ENCODE measurements around the gene CELF5. TPM values are rescaled to one million over a fixed set of nuclear protein-coding genes. Genes with fewer than 3 reads are reported as not detected.
"Not testable (repeated sequence)": the region's sequence is repeated elsewhere in the genome, so short reads cannot be mapped to it uniquely, and the experiment has no call there.

CELF5 gene
- total RNA-seq, 1 donor from 2014 or later, result not detected

DNA sequence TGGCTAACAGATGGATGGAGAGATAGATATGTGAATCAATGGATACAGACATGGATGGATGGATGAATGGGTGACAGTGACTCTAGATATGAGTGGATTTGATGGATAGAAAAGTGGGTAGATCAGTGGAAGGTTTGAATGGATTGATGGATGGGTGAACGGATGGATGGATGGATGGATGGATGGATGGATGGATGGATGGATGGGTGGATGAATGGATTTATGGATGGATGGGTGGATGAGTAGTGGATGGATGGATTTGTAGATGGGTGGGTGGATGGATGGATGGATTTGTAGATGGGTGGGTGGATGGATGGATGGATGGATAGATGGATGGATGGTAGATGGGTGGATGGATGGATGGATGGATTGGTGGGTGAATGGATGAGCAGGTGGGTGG lies 6.8 kb downstream of the CELF5 start:
- Mint-ChIP-seq H3K27ac (no peak overlapping the region), H3K36me3 (ENCODE audit: low read depth) (no peaks in the 10 kb centered on the region), H3K4me3 (no peak overlapping the region), H3K4me1 (peaks cover 3% of the 10 kb centered on the region), H3K9me3 (no peaks in the 10 kb centered on the region), H3K27me3 (peaks cover 27% of the 10 kb centered on the region)
- no peak for ATAC-seq (ENCODE audit: low read depth)
- no peak for DNase-seq
- TF ChIP-seq, protein P1, sequence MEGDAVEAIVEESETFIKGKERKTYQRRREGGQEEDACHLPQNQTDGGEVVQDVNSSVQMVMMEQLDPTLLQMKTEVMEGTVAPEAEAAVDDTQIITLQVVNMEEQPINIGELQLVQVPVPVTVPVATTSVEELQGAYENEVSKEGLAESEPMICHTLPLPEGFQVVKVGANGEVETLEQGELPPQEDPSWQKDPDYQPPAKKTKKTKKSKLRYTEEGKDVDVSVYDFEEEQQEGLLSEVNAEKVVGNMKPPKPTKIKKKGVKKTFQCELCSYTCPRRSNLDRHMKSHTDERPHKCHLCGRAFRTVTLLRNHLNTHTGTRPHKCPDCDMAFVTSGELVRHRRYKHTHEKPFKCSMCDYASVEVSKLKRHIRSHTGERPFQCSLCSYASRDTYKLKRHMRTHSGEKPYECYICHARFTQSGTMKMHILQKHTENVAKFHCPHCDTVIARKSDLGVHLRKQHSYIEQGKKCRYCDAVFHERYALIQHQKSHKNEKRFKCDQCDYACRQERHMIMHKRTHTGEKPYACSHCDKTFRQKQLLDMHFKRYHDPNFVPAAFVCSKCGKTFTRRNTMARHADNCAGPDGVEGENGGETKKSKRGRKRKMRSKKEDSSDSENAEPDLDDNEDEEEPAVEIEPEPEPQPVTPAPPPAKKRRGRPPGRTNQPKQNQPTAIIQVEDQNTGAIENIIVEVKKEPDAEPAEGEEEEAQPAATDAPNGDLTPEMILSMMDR (IDR thresholded peaks at IDR 0.05), result no peak
- POLR2A ChIA-PET, result no interaction called here
- CTCF ChIA-PET, result no interaction called here
- intact Hi-C loops (cut with micrococcal nuclease), result no loop called here

DNA sequence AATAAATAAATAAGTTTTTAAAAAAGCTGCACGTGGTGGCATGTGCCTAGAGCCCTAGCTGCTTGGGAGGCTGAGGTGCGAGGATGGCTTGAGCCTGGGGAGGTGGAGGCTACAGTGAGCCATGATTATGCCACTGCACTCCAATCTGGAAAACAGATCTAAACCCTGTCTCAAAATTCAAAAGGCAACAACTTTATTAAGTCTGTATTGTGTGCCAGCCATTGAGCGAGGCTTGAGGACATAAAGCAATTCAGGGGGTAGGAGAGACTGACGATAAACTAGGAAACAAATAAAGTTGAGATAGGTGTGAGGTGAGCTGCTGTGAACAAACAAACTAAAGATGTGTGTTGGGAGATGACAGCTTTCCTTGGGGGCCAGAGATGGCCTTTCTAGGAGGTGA lies 8.7 kb downstream of the CELF5 start:
- no peaks in the 10 kb centered on the region for H3K36me3 Mint-ChIP-seq (ENCODE audit: low read depth)
- TF ChIP-seq, protein P1 (IDR thresholded peaks at IDR 0.05), result no peak
- H3K9me3 Mint-ChIP-seq, result no peaks in the 10 kb centered on the region
- CTCF ChIA-PET, result no interaction called here
- ATAC-seq (ENCODE audit: low read depth) (no peak), DNase-seq (no peak)
- POLR2A ChIA-PET, result no interaction called here
- H3K27me3 Mint-ChIP-seq, result peaks cover 14% of the 10 kb centered on the region
- H3K4me3 Mint-ChIP-seq, result no peak overlapping the region
- intact Hi-C loops (cut with micrococcal nuclease), result no loop called here
- no peaks in the 10 kb centered on the region for H3K4me1 Mint-ChIP-seq
- H3K27ac Mint-ChIP-seq, result no peak overlapping the region

DNA sequence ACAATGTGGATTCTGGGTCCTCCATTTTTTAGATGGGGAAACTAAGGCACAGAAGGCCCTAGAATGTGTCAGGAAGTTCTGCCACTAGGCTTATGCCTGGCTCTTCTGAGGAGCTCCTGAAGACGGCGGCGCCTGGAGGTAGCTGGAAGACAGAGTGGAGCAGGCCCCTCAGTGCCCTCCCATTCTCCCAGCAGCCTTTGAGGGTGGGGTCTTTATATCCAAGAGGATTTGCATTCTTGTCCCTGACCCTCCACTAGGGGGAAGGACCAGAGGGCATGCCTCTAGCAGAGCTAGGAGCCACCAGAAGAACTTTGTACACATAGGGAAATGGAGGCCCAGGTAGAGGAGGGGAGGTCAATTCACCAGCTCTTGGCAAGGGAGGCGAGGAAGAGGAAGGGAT lies 9.4 kb downstream of the CELF5 start:
- Mint-ChIP-seq H3K36me3 (ENCODE audit: low read depth) (no peaks in the 10 kb centered on the region), H3K4me3 (no peak overlapping the region), H3K9me3 (no peaks in the 10 kb centered on the region), H3K4me1 (no peaks in the 10 kb centered on the region), H3K27ac (no peak overlapping the region), H3K27me3 (peaks cover 14% of the 10 kb centered on the region)
- ChIA-PET CTCF (no interaction called here), POLR2A (no interaction called here)
- ATAC-seq (ENCODE audit: low read depth), result no peak
- TF ChIP-seq, protein P1 (IDR thresholded peaks at IDR 0.05), result no peak
- intact Hi-C loops (cut with micrococcal nuclease), result no loop called here
- no peak for DNase-seq

DNA sequence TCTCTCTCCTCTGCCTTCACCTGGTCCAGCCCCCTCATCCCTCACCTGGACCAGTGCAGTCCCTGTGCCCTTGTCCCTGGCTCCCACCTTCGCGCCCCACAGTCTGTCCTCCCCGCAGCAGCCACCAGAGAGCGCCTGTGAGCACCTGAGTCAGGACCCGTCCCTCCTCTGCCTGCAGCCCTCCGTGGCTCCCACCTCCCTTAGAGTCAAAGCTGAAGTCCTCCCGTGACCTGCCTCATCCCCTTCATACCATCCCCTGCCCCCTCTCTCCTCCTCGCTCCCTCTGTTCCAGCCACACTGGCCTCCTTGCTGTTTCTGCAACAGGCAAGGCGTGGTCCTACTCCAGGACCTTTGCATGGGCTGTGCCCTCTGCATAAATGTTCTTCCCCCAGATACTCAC lies 10.3 kb downstream of the CELF5 start:
- DNase-seq, result no peak
- no peak overlapping the region for H3K4me3 Mint-ChIP-seq
- intact Hi-C loops (cut with micrococcal nuclease), result no loop called here
- TF ChIP-seq, protein P1 (IDR thresholded peaks at IDR 0.05), result no peak
- no peak for ATAC-seq (ENCODE audit: low read depth)
- H3K4me1 Mint-ChIP-seq, result no peaks in the 10 kb centered on the region
- ChIA-PET POLR2A (no interaction called here), CTCF (no interaction called here)
- no peaks in the 10 kb centered on the region for H3K9me3 Mint-ChIP-seq
- H3K27me3 Mint-ChIP-seq, result peaks cover 10% of the 10 kb centered on the region
- no peak overlapping the region for H3K27ac Mint-ChIP-seq
- no peaks in the 10 kb centered on the region for H3K36me3 Mint-ChIP-seq (ENCODE audit: low read depth)

DNA sequence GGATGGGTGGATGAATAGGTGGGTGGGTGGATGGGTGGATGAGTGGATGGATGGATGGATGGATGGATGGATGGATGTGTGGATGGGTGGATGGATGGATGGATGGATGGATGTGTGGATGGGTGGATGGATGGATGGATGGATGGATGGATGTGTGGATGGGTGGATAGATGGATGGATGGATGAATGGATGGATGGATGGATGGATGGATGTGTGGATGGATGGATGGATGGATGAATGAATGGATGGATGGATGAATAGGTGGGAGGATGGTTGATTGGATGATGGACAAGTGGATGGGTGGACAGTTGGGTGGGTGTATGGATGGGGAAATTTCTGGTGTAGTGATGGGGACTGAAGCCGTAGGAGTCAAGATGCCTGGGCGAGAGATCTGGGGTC lies 11.1 kb downstream of the CELF5 start:
- H3K36me3 Mint-ChIP-seq (ENCODE audit: low read depth); H3K27ac Mint-ChIP-seq; H3K4me1 Mint-ChIP-seq; H3K4me3 Mint-ChIP-seq; H3K27me3 Mint-ChIP-seq; CTCF ChIA-PET; DNase-seq; POLR2A ChIA-PET; intact Hi-C loops (cut with micrococcal nuclease); H3K9me3 Mint-ChIP-seq; ATAC-seq (ENCODE audit: low read depth): not testable (repeated sequence)

DNA sequence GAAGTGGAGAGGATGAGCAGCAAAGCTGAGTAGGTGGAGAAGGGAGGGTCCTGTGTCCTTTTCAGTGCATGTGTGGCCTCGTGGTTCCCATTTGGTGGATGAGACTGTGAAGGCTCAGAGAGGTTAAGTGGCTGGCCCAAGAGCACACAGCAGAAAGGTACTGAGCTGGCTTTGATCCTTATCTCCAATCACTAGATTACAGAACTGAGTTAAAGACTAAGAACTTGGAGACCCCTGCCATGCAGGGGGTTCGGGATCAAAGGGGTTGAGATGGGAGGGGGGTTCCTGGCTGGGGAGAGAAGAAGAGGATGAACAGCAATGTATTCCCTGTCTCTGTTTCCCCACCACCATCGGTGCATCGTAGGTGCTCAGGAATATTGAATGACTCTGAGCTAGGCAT lies 11.8 kb downstream of the CELF5 start:
- ChIA-PET POLR2A (no interaction called here), CTCF (no interaction called here)
- H3K4me1 Mint-ChIP-seq, result no peaks in the 10 kb centered on the region
- ATAC-seq (ENCODE audit: low read depth) (no peak), DNase-seq (no peak)
- no peak overlapping the region for H3K27ac Mint-ChIP-seq
- H3K4me3 Mint-ChIP-seq, result no peak overlapping the region
- H3K9me3 Mint-ChIP-seq, result no peaks in the 10 kb centered on the region
- intact Hi-C loops (cut with micrococcal nuclease), result no loop called here
- TF ChIP-seq, protein P1 (IDR thresholded peaks at IDR 0.05), result no peak
- H3K27me3 Mint-ChIP-seq, result peaks cover 10% of the 10 kb centered on the region
- H3K36me3 Mint-ChIP-seq (ENCODE audit: low read depth), result no peaks in the 10 kb centered on the region
